Embryonic facial prominence (tissue), 1 donor: ENCODE data around the gene CNTN5.

Source experiments
- DNase-seq: peaks from one replicate; pipeline ENCODE4 v3.0.0-alpha.2; 2016; ENCODE audit errors: extremely low spot score

CNTN5 gene

GRCh38 chr11:99918761-99919160 is 898.0 kb downstream of the CNTN5 start:
- no peak for DNase-seq

- no peak for DNase-seq
These were observed 900.2 kb downstream of the CNTN5 start for GRCh38 chr11:99920956-99921355.

GRCh38 chr11:99925968-99926367 is 905.2 kb downstream of the CNTN5 start:
- DNase-seq = no peak

- no peak for DNase-seq
These were observed 911.9 kb downstream of the CNTN5 start for GRCh38 chr11:99932684-99933083.

GRCh38 chr11:99934008-99934407 is 913.3 kb downstream of the CNTN5 start:
- DNase-seq = no peak

GRCh38 chr11:99937330-99937729 is 916.6 kb downstream of the CNTN5 start:
- DNase-seq = no peak

GRCh38 chr11:99952816-99953215 is 932.1 kb downstream of the CNTN5 start:
- no peak for DNase-seq

- DNase-seq = no peak
These were observed 939.8 kb downstream of the CNTN5 start for GRCh38 chr11:99960536-99960935.

- DNase-seq = no peak
These were observed 947.6 kb downstream of the CNTN5 start for GRCh38 chr11:99968336-99968735.

GRCh38 chr11:99973993-99974392 is 953.2 kb downstream of the CNTN5 start:
- DNase-seq = no peak

GRCh38 chr11:99979042-99979441 is 958.3 kb downstream of the CNTN5 start:
- DNase-seq = no peak

GRCh38 chr11:99987821-99988470 is 967.2 kb downstream of the CNTN5 start:
- no peak for DNase-seq

GRCh38 chr11:99988471-99988837 is 967.7 kb downstream of the CNTN5 start:
- DNase-seq = no peak

- DNase-seq = no peak
These were observed 983.2 kb downstream of the CNTN5 start for GRCh38 chr11:100003985-100004384.

- DNase-seq = no peak
These were observed 983.8 kb downstream of the CNTN5 start for GRCh38 chr11:100004541-100004940.

- DNase-seq = no peak
These were observed 987.7 kb downstream of the CNTN5 start for GRCh38 chr11:100008417-100008816.

- DNase-seq = no peak
These were observed 989.0 kb downstream of the CNTN5 start for GRCh38 chr11:100009728-100010127.

GRCh38 chr11:100010393-100010792 is 989.6 kb downstream of the CNTN5 start:
- DNase-seq = no peak

GRCh38 chr11:100011697-100012096 is 990.9 kb downstream of the CNTN5 start:
- no peak for DNase-seq

GRCh38 chr11:100013011-100013410 is 992.3 kb downstream of the CNTN5 start:
- no peak for DNase-seq

- DNase-seq = no peak
These were observed 1011.2 kb downstream of the CNTN5 start for GRCh38 chr11:100031973-100032372.

GRCh38 chr11:100061006-100061405 is 1040.3 kb downstream of the CNTN5 start:
- no peak for DNase-seq

GRCh38 chr11:100066399-100066798 is 1045.7 kb downstream of the CNTN5 start:
- DNase-seq = no peak

- no peak for DNase-seq
These were observed 1047.4 kb downstream of the CNTN5 start for GRCh38 chr11:100068116-100068515.
